ENCODE measurements around the gene ALAS1. TPM values are rescaled to one million over a fixed set of nuclear protein-coding genes. Genes with fewer than 3 reads are reported as not detected.

The ALAS1 gene
- total and polyA plus RNA-seq, 2 donors (not counting 1 experiment from before 2014, with no cell fraction given), result 26.1 to 30.2 TPM

GRCh38 chr3:52232279-52233107 lies 34.5 kb downstream of the ALAS1 start:
- Histone ChIP-seq H3K4me2 (replicated peaks; ENCODE audit: low read depth, low read length, poor library complexity, severe bottlenecking) (peak overlapping the region; percentile 52), H3K36me3 (replicated peaks in 1 of 2; ENCODE audit: control extremely low read depth in 1 of 2, control insufficient read depth in 1 of 2, extremely low read depth in 1 of 2, insufficient read depth in 2 of 2, low read length in 1 of 2) (peaks cover 8 to 84% of the 10 kb centered on the region in 2 experiments), H3K27me3 (replicated peaks in 1 of 4; ENCODE audit: control extremely low read depth in 1 of 4, control insufficient read depth in 3 of 4, insufficient read depth in 4 of 4, low read length in 3 of 4) (no peaks in the 10 kb centered on the region), H3K4me3 (ENCODE audit: control extremely low read depth in 1 of 5, extremely low read depth in 1 of 5, insufficient read depth in 1 of 5, low read depth in 2 of 5, low read length in 4 of 5) (no peak overlapping the region), H3K27ac (ENCODE audit: low read length in 2 of 2) (no peak overlapping the region), H4K20me1 (ENCODE audit: control insufficient read depth, insufficient read depth, low read length, poor library complexity, severe bottlenecking) (peaks cover 70% of the 10 kb centered on the region), H3K9me3 (ENCODE audit: control extremely low read depth in 1 of 3, control insufficient read depth in 2 of 3, insufficient read depth in 1 of 3, low read length in 2 of 3) (no peaks in the 10 kb centered on the region), H3K9ac (ENCODE audit: low read length) (no peak overlapping the region), H3K79me2 (ENCODE audit: control insufficient read depth, insufficient read depth, low read length) (peaks cover 81% of the 10 kb centered on the region), H3K4me1 (ENCODE audit: control insufficient read depth in 2 of 2, insufficient read depth in 2 of 2, low read length in 2 of 2) (peaks cover 20 to 44% of the 10 kb centered on the region in 2 donors), H2AFZ (ENCODE audit: insufficient read depth, low read depth, low read length, poor library complexity, severe bottlenecking) (no peak overlapping the region)
- intact Hi-C loops (cut with micrococcal nuclease), result no loop called here
- ATAC-seq (ENCODE audit: low read depth) (no peak), DNase-seq (peak; percentile 22)
- Mint-ChIP-seq H3K9me3 (ENCODE audit: insufficient read depth) (no peaks in the 10 kb centered on the region), H3K4me1 (peaks cover 46% of the 10 kb centered on the region), H3K4me3 (no peak overlapping the region), H3K27me3 (no peaks in the 10 kb centered on the region), H3K27ac (no peak overlapping the region)
- WGBS (ENCODE audit: insufficient coverage), result 57% methylated on average over 23 of the region's 28 CpGs
- ChIA-PET CTCF (interaction anchor here (1.3 to 18.5 kb wide), 21 partner anchors 10 to 232 kb away, joined by 3 to 237 read pairs (median 6); partner anchors contain the start of genes GLYCTK, TLR9 and WDR82), POLR2A (interaction anchor here (0.6 to 2.7 kb wide), 5 partner anchors 12 to 258 kb away, joined by 3 to 13 read pairs (median 9); partner anchors contain the start of gene WDR82)
- no peak for TF ChIP-seq EZH2 (IDR thresholded peaks at IDR 0.05; ENCODE audit: borderline replicate concordance, insufficient read depth, low read depth, low read length, poor library complexity, severe bottlenecking)
- TF ChIP-seq CTCF (IDR thresholded peaks at IDR 0.05), result no peak

All from B cell (primary cell).